ENCODE measurements around the gene TP53I13. TPM values are rescaled to one million over a fixed set of nuclear protein-coding genes. Genes with fewer than 3 reads are reported as not detected.

The TP53I13 gene
- total RNA-seq, 1 donor from 2014 or later: 31.7 TPM

DNA sequence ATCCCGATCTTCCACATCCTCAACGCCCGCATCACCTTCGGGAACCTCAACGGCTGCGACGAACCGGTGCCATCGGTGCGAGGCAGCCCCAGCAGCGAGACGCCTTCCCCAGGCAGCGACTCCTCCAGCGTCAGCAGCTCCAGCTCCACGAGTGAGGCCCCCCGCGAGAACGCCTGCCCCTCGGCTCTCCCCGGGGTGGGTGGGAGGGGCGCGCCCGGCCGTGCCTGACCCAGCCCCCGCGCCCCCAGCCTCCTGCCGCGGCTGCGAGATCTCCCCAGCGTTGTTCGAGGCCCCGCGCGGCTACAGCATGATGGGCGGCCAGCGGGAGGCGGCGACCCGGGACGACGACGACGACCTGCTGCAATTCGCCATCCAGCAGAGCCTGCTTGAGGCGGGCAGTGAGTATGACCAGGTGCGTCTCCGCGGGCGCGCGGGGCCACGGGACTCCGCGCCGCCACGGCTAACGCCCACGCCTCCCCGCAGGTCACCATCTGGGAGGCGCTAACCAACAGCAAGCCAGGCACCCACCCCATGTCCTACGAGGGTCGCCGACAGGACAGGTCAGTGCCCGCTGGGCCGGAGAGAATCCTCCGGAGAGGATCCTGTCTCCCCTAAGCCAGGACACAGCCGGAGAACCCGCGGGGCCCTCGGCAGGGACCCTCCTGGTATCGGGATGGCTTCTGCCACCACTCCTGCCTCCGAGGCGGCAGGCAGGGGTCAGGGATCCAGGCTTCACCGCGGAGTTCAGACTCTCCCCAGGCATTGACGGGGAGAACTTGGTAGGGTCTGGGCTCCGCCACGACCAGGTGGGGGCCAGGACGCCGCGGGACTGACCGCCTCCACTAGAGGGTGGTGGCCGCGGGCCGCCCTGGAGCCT, 44.1 kb downstream of the TP53I13 start:
- Histone ChIP-seq H3K9ac (ENCODE audit: low read length) (no peak overlapping the region), H3K4me1 (ENCODE audit: insufficient read depth, low read length) (peaks cover 27% of the 10 kb centered on the region), H3K27ac (ENCODE audit: low read depth, low read length) (no peak overlapping the region), H3K4me3 (ENCODE audit: insufficient read depth, low read depth, low read length) (no peak overlapping the region), H3K27me3 (ENCODE audit: insufficient read depth, low read length) (peaks cover 10% of the 10 kb centered on the region), H2AFZ (ENCODE audit: low read depth, low read length) (peak overlapping the region; percentile 31), H3K4me2 (ENCODE audit: low read length) (peak overlapping the region; percentile 68), H4K20me1 (ENCODE audit: insufficient read depth, low read length) (peaks cover 12% of the 10 kb centered on the region), H3K36me3 (ENCODE audit: insufficient read depth, low read length) (no peaks in the 10 kb centered on the region), H3K9me3 (ENCODE audit: insufficient read depth, low read depth, low read length) (no peaks in the 10 kb centered on the region), H3K79me2 (ENCODE audit: insufficient read depth, low read length) (no peaks in the 10 kb centered on the region)
- H3K27me3 Mint-ChIP-seq (ENCODE audit: low read depth, unreplicated experiment): peaks cover 8% of the 10 kb centered on the region
- no peak overlapping the region for H3K27ac Mint-ChIP-seq (ENCODE audit: unreplicated experiment)
- H3K9me3 Mint-ChIP-seq (ENCODE audit: unreplicated experiment): no peaks in the 10 kb centered on the region
- H3K4me3 Mint-ChIP-seq (ENCODE audit: unreplicated experiment): no peak overlapping the region
- DNase-seq (ENCODE audit: low read depth) (no peak), FAIRE-seq (no peak)
- peaks cover 2% of the 10 kb centered on the region for H3K36me3 Mint-ChIP-seq (ENCODE audit: low read depth, unreplicated experiment)
- no peaks in the 10 kb centered on the region for H3K4me1 Mint-ChIP-seq (ENCODE audit: low read depth, unreplicated experiment)
- TF ChIP-seq EZH2 (IDR thresholded peaks at IDR 0.05; ENCODE audit: insufficient read depth, low read length): no peak
- TF ChIP-seq, protein P1, sequence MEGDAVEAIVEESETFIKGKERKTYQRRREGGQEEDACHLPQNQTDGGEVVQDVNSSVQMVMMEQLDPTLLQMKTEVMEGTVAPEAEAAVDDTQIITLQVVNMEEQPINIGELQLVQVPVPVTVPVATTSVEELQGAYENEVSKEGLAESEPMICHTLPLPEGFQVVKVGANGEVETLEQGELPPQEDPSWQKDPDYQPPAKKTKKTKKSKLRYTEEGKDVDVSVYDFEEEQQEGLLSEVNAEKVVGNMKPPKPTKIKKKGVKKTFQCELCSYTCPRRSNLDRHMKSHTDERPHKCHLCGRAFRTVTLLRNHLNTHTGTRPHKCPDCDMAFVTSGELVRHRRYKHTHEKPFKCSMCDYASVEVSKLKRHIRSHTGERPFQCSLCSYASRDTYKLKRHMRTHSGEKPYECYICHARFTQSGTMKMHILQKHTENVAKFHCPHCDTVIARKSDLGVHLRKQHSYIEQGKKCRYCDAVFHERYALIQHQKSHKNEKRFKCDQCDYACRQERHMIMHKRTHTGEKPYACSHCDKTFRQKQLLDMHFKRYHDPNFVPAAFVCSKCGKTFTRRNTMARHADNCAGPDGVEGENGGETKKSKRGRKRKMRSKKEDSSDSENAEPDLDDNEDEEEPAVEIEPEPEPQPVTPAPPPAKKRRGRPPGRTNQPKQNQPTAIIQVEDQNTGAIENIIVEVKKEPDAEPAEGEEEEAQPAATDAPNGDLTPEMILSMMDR (IDR thresholded peaks at IDR 0.05; ENCODE audit: insufficient read depth, low read depth, low read length): no peak

DNA sequence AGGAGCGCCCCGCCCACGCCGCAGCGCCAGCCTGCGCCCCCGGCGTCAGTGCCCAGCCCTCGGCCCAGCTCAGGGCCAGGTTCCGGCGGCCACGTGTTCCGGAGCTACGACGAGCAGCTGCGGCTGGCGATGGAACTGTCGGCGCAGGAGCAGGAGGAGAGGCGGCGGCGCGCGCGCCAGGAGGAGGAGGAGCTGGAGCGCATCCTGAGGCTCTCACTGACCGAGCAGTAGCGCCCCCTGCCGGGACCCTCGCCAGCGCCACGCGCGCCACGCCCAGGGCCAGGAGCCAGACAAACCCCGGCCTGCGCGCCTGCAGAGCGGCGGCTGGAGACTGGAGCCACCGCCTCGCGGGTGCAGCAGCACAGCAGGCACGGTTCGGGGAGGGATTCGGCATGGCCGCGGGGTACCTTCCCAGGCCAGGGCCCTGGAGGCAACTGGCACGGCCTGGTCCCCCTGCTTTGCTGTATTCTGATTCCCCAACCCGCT, 44.9 kb downstream of the TP53I13 start:
- peaks cover 2% of the 10 kb centered on the region for H3K36me3 Mint-ChIP-seq (ENCODE audit: low read depth, unreplicated experiment)
- Histone ChIP-seq H4K20me1 (ENCODE audit: insufficient read depth, low read length) (peaks cover 12% of the 10 kb centered on the region), H3K4me3 (ENCODE audit: insufficient read depth, low read depth, low read length) (no peak overlapping the region), H3K27me3 (ENCODE audit: insufficient read depth, low read length) (peaks cover 10% of the 10 kb centered on the region), H3K36me3 (ENCODE audit: insufficient read depth, low read length) (no peaks in the 10 kb centered on the region), H3K27ac (ENCODE audit: low read depth, low read length) (no peak overlapping the region), H2AFZ (ENCODE audit: low read depth, low read length) (peak overlapping the region; percentile 31), H3K9ac (ENCODE audit: low read length) (no peak overlapping the region), H3K9me3 (ENCODE audit: insufficient read depth, low read depth, low read length) (no peaks in the 10 kb centered on the region), H3K79me2 (ENCODE audit: insufficient read depth, low read length) (no peaks in the 10 kb centered on the region), H3K4me1 (ENCODE audit: insufficient read depth, low read length) (peaks cover 32% of the 10 kb centered on the region), H3K4me2 (ENCODE audit: low read length) (peak overlapping the region; percentile 68)
- peaks cover 2% of the 10 kb centered on the region for H3K4me1 Mint-ChIP-seq (ENCODE audit: low read depth, unreplicated experiment)
- H3K27me3 Mint-ChIP-seq (ENCODE audit: low read depth, unreplicated experiment): peaks cover 8% of the 10 kb centered on the region
- DNase-seq (ENCODE audit: low read depth) (peak; percentile 52), FAIRE-seq (no peak)
- no peak overlapping the region for H3K4me3 Mint-ChIP-seq (ENCODE audit: unreplicated experiment)
- H3K27ac Mint-ChIP-seq (ENCODE audit: unreplicated experiment): no peak overlapping the region
- TF ChIP-seq, protein P1 (IDR thresholded peaks at IDR 0.05; ENCODE audit: insufficient read depth, low read depth, low read length): peak; percentile 31
- no peak for TF ChIP-seq EZH2 (IDR thresholded peaks at IDR 0.05; ENCODE audit: insufficient read depth, low read length)
- H3K9me3 Mint-ChIP-seq (ENCODE audit: unreplicated experiment): no peaks in the 10 kb centered on the region

DNA sequence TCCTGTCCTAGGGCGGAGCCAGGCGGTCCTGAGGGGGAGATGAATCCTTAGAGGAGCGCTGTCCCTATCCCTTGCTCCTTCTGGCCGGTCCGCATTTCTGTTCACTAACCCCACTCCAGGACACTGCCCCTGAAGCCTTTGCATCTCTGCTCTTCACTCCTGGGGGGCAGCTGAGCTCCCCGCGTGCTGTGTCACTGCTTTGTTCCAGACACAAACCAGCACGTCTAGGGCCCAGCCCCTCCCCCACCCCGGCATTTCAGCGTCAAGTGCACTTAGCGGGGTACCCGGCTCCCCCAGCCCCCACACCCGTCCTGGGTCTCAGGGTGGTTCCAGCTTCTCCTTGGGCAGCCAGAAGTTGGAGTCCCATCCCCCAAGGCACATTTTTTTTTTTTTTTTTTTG, 45.4 kb downstream of the TP53I13 start:
- Histone ChIP-seq H3K9ac (ENCODE audit: low read length) (no peak overlapping the region), H2AFZ (ENCODE audit: low read depth, low read length) (peak overlapping the region; percentile 31), H3K36me3 (ENCODE audit: insufficient read depth, low read length) (no peaks in the 10 kb centered on the region), H3K27me3 (ENCODE audit: insufficient read depth, low read length) (peaks cover 10% of the 10 kb centered on the region), H3K4me1 (ENCODE audit: insufficient read depth, low read length) (peaks cover 32% of the 10 kb centered on the region), H4K20me1 (ENCODE audit: insufficient read depth, low read length) (peaks cover 12% of the 10 kb centered on the region), H3K4me2 (ENCODE audit: low read length) (peak overlapping the region; percentile 68), H3K79me2 (ENCODE audit: insufficient read depth, low read length) (no peaks in the 10 kb centered on the region), H3K4me3 (ENCODE audit: insufficient read depth, low read depth, low read length) (no peak overlapping the region), H3K27ac (ENCODE audit: low read depth, low read length) (no peak overlapping the region), H3K9me3 (ENCODE audit: insufficient read depth, low read depth, low read length) (no peaks in the 10 kb centered on the region)
- TF ChIP-seq EZH2 (IDR thresholded peaks at IDR 0.05; ENCODE audit: insufficient read depth, low read length): no peak
- TF ChIP-seq, protein P1 (IDR thresholded peaks at IDR 0.05; ENCODE audit: insufficient read depth, low read depth, low read length): no peak
- Mint-ChIP-seq H3K36me3 (ENCODE audit: low read depth, unreplicated experiment) (peaks cover 2% of the 10 kb centered on the region), H3K4me3 (ENCODE audit: unreplicated experiment) (no peak overlapping the region), H3K4me1 (ENCODE audit: low read depth, unreplicated experiment) (peaks cover 2% of the 10 kb centered on the region), H3K27ac (ENCODE audit: unreplicated experiment) (no peak overlapping the region), H3K9me3 (ENCODE audit: unreplicated experiment) (no peaks in the 10 kb centered on the region), H3K27me3 (ENCODE audit: low read depth, unreplicated experiment) (peaks cover 8% of the 10 kb centered on the region)
- no peak for FAIRE-seq
- no peak for DNase-seq (ENCODE audit: low read depth)

Data from astrocyte (in vitro differentiated cells and primary cell).